HG02759 (cell line): ENCODE measurements around the gene PLCB1.
"Not testable (repeated sequence)": the region's sequence is repeated elsewhere in the genome, so short reads cannot be mapped to it uniquely, and the experiment has no call there.

Source experiments
- ATAC-seq: cut with Tn5 transposase; IDR thresholded peaks from one replicate; pipeline ENCODE4 v1.9.1; 2021; ENCODE audit warnings: mild to moderate bottlenecking, moderate library complexity; ENCODE audit not compliant: unreplicated experiment

PLCB1 gene

GRCh38 chr20:8853211-8853610 is 721.1 kb downstream of the PLCB1 start:
- ATAC-seq, result not testable (repeated sequence)

- peak; percentile 93 for ATAC-seq
These were observed 721.8 kb downstream of the PLCB1 start for GRCh38 chr20:8853805-8854338.

GRCh38 chr20:8854571-8854970 is 722.5 kb downstream of the PLCB1 start:
- no peak for ATAC-seq

GRCh38 chr20:8855315-8855714 is 723.2 kb downstream of the PLCB1 start:
- no peak for ATAC-seq

- ATAC-seq, result no peak
These were observed 724.6 kb downstream of the PLCB1 start for GRCh38 chr20:8856668-8857067.

GRCh38 chr20:8858181-8858787 is 726.2 kb downstream of the PLCB1 start:
- ATAC-seq, result no peak

- peak; percentile 69 for ATAC-seq
These were observed 728.0 kb downstream of the PLCB1 start for GRCh38 chr20:8860011-8860495.

GRCh38 chr20:8862092-8862491 is 730.0 kb downstream of the PLCB1 start:
- no peak for ATAC-seq

GRCh38 chr20:8865636-8866035 is 733.6 kb downstream of the PLCB1 start:
- no peak for ATAC-seq

- ATAC-seq, result no peak
These were observed 735.1 kb downstream of the PLCB1 start for GRCh38 chr20:8867038-8867740.

- no peak for ATAC-seq
These were observed 738.6 kb downstream of the PLCB1 start for GRCh38 chr20:8870652-8871051.

GRCh38 chr20:8874437-8874836 is 742.4 kb downstream of the PLCB1 start:
- ATAC-seq, result no peak

GRCh38 chr20:8875586-8875985 is 743.5 kb downstream of the PLCB1 start:
- no peak for ATAC-seq

GRCh38 chr20:8876366-8876765 is 744.3 kb downstream of the PLCB1 start:
- ATAC-seq, result no peak

GRCh38 chr20:8877294-8877693 is 745.2 kb downstream of the PLCB1 start:
- no peak for ATAC-seq

- ATAC-seq, result no peak
These were observed 747.6 kb downstream of the PLCB1 start for GRCh38 chr20:8879669-8880068.

GRCh38 chr20:8880085-8880853 is 748.2 kb downstream of the PLCB1 start:
- ATAC-seq, result no peak

GRCh38 chr20:8891039-8891438 is 759.0 kb downstream of the PLCB1 start:
- no peak for ATAC-seq

GRCh38 chr20:8895472-8895871 is 763.4 kb downstream of the PLCB1 start:
- ATAC-seq, result no peak

GRCh38 chr20:8898823-8899222 is 766.8 kb downstream of the PLCB1 start:
- no peak for ATAC-seq

GRCh38 chr20:8901237-8902025 is 769.4 kb downstream of the PLCB1 start:
- no peak for ATAC-seq
